GM23248 (cell line): Measurements from ENCODE around the gene BCKDHB.

Experiments used
- EZH2 ChIP-seq: fragments of 200-600 bp; sonication (generic); IDR thresholded peaks from 2 replicates; pipeline ENCODE4 v1.6.1; 2018; ENCODE audit warnings: antibody characterized with exemption, mild to moderate bottlenecking; ENCODE audit not compliant: insufficient read depth, poor library complexity, severe bottlenecking
- EZH2phosphoT487 ChIP-seq: fragments of 200-600 bp; sonication (generic); IDR thresholded peaks from 2 replicates; pipeline ENCODE4 v1.6.1; 2018; ENCODE audit warnings: antibody characterized with exemption, moderate library complexity, mild to moderate bottlenecking, low read depth; ENCODE audit not compliant: insufficient read depth

DNA sequence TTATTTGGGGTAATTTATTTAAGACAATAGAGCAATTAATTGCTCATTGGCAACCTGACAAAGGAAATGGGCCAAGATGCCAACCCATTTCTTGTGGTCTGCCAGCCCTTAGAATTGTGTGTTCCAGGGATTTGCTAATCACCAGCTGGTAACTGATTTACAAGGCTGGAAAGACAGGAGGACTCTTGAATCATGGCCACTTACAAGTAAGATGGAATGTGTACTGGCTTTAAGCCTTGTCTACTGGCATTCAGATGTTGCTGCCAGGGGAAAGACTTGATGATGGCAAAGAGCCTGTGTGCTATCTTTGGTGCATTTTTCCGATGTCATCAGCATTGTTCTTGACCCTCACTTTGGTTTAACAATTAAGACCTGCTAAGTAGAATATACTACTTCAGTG, 91.0 kb downstream of the BCKDHB start:
- TF ChIP-seq EZH2 = no peak
- no peak for TF ChIP-seq EZH2phosphoT487
